Suprapubic skin (tissue), 4 donors: ENCODE data around the gene B3GALT4. TPM values are rescaled to one million over a fixed set of nuclear protein-coding genes. Genes with fewer than 3 reads are reported as not detected.
"Not testable (repeated sequence)": the region's sequence is repeated elsewhere in the genome, so short reads cannot be mapped to it uniquely, and the experiment has no call there.

Source experiments
- DNase-seq, 2 donors: peaks; one replicate each; pipeline ENCODE4 v3.0.0-alpha.2; 2019; ENCODE audit warnings: low spot score in 2 of 2
- H3K27ac ChIP-seq: fragments of 200-600 bp; sonication (generic); one replicate; pipeline ENCODE4 v1.5.1; 2019
- H3K27me3 ChIP-seq: fragments of 200-600 bp; sonication (generic); one replicate; pipeline ENCODE4 v1.5.1; 2019
- H3K36me3 ChIP-seq: fragments of 200-600 bp; sonication (generic); one replicate; pipeline ENCODE4 v1.5.1; 2019
- H3K4me1 ChIP-seq: fragments of 200-600 bp; sonication (generic); one replicate; pipeline ENCODE4 v1.5.1; 2019
- H3K4me3 ChIP-seq: fragments of 200-600 bp; sonication (generic); one replicate; pipeline ENCODE4 v1.5.1; 2019; ENCODE audit warnings: mild to moderate bottlenecking
- H3K9me3 ChIP-seq: fragments of 200-600 bp; sonication (generic); one replicate; pipeline ENCODE4 v1.5.1; 2019
- CTCF ChIP-seq, 2 donors: fragments of 200-600 bp in 1 of 2; fragments of 450-650 bp in 1 of 2; sonication (generic) in 1 of 2; IDR thresholded peaks; one replicate each; pipeline ENCODE4 v1.5.1; 2016 to 2019; ENCODE audit warnings: antibody characterized with exemption in 2 of 2, mild to moderate bottlenecking in 1 of 2, moderate library complexity in 1 of 2
- EP300 ChIP-seq: sonication (generic); formaldehyde crosslinking; IDR thresholded peaks from one replicate; pipeline ENCODE4 v1.6.1; 2017; ENCODE audit warnings: antibody characterized with exemption
- POLR2A ChIP-seq, 2 donors: fragments of 450-650 bp; IDR thresholded peaks; one replicate each; pipeline ENCODE4 v1.6.1; 2017; ENCODE audit warnings: antibody characterized with exemption in 2 of 2, mild to moderate bottlenecking in 2 of 2, moderate library complexity in 2 of 2
- POLR2AphosphoS5 ChIP-seq, 3 donors: sonication (generic); formaldehyde crosslinking; IDR thresholded peaks; one replicate each; pipeline ENCODE4 v1.6.1; 2017; ENCODE audit warnings: antibody characterized with exemption in 3 of 3
- WGBS: methylation state at CpG from one replicate; pipeline ENCODE4 v1.1.5; 2018; 5-methylcytosine and 5-hydroxymethylcytosine counted together
- total RNA-seq, 4 donors: library from RNA; depleted of rRNA; stranded (reverse); fragments of >200 nt; gene quantifications; one replicate each; pipeline ENCODE4 v1.1.0, GENCODE V29; 2016

Gene B3GALT4
- total RNA-seq, 4 donors from 2014 or later = 16.6 to 26.2 (median 18.2) TPM

DNA sequence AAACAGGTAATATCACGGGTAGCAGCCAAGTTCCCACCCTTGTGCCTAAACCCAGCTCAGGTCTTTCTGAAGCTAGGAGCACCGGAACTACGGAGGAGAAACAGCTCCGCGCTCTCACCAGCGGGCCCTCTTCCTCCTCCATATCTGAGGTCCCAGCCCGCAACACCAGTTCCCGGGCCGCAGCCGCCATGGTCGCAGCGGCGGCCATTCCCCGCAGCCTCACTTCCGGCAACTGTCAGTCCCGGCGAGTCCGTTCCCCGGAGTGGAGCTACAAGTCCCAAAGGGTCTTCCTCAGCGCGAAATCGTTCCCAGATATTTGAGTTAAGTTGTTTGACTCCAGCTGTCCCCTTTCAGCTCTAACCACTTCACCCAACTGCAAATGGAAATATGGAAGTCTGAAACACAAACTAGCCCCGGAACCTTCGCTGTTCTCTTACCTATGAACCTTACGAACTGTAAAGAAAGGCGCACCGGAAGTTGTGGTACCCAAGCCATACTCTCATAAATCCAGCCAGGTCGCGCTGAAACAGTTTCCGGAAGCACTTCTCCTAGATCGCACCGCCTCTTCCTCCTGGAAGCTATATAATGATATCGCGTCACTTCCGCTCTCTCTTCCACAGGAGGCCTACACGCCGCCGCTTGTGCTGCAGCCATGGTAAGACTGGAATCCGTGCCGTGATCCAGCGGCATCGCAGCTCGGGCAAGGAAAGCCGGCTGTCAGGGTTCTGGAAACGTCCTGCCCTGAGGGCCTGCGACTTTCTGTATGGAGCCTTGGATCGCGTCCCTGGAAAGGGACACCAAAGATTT lies 5.3 kb upstream of the B3GALT4 start, which contains the start of the genes RPS18 and VPS52:
TSS of gene RPS18 (plus strand) at position 608 of the 807 bp plus-strand sequence. CDS start at position 653, 45 bp downstream.
TSS of gene VPS52 (minus strand) at position 409 of the 807 bp plus-strand sequence. CDS start at position 208, 201 bp downstream.
- Histone ChIP-seq H3K4me1 (peaks cover 58% of the 10 kb centered on the region), H3K27ac (peak within 1 kb of the TSS; percentile 97), H3K9me3 (no peaks in the 10 kb centered on the region), H3K4me3 (peak within 1 kb of the TSS; percentile 85), H3K27me3 (no peaks in the 10 kb centered on the region), H3K36me3 (peaks cover 57% of the 10 kb centered on the region)
- under 1% methylated on average over 27 of the region's 48 CpGs for WGBS
- TF ChIP-seq POLR2AphosphoS5 (IDR thresholded peaks at IDR 0.05) = peak; percentile 97 to 98 (median 98)
- TF ChIP-seq CTCF (IDR thresholded peaks at IDR 0.05) = no peak
- peak; percentile 85 to 93 for TF ChIP-seq POLR2A (IDR thresholded peaks at IDR 0.05)
- TF ChIP-seq EP300 = no peak
- peak; percentile 96 to 98 for DNase-seq

- TF ChIP-seq CTCF (IDR thresholded peaks at IDR 0.05) (no peak), EP300 (no peak), POLR2A (IDR thresholded peaks at IDR 0.05) (no peak), POLR2AphosphoS5 (IDR thresholded peaks at IDR 0.05) (no peak)
- Histone ChIP-seq H3K9me3 (no peaks in the 10 kb centered on the region), H3K4me1 (peaks cover 63% of the 10 kb centered on the region), H3K4me3 (peak overlapping the region; percentile 85), H3K27me3 (no peaks in the 10 kb centered on the region), H3K27ac (peak overlapping the region; percentile 97), H3K36me3 (peaks cover 48% of the 10 kb centered on the region)
- no peak for DNase-seq
- 14% methylated on average over 20 of the region's 22 CpGs for WGBS
Observed at GRCh38 chr6:33272275-33273128, 4.4 kb upstream of the B3GALT4 start.

DNA sequence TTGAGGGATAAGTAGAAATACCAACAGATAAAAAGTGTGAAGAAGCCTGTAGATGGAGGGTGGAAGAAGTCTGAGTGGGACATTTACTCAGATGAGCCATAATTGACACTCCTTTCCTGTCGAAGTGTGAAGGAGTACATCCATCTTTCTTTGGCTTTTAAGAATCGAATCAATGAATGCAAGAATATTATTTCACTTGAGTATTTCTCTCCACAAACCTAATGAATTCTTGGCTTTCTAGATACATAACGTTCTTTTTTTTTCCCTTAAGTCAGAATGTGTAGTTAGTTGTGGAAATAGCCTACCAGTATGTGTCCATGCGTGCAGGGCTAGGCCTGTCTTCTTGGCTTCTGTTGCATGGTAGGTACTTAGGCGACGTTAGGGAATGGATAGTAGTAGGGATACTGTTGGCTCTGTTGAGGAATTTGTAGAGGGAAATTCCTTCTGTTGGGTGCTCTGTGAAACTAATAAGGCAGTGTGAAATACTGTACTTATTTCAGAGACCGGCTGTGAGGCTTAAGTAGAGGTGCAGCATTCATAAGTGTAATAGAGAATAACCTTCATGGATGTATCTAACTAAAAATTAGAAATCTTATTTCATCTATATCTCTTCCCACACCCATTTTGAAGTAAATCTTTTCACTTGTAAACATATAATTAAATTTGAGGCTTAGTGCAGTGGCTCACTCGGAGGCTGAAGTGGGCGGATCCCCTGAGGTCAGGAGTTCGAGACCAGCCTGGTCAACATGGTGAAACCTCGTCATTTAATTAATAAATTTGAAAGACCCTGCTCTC lies 3.6 kb upstream of the B3GALT4 start:
- peak overlapping the region; percentile 97 for H3K27ac ChIP-seq
- peaks cover 72% of the 10 kb centered on the region for H3K4me1 ChIP-seq
- peaks cover 40% of the 10 kb centered on the region for H3K36me3 ChIP-seq
- no peaks in the 10 kb centered on the region for H3K27me3 ChIP-seq
- no peaks in the 10 kb centered on the region for H3K9me3 ChIP-seq
- H3K4me3 ChIP-seq = peak overlapping the region; percentile 85
- no peak for DNase-seq
- TF ChIP-seq POLR2AphosphoS5 (IDR thresholded peaks at IDR 0.05) = no peak
- TF ChIP-seq POLR2A (IDR thresholded peaks at IDR 0.05) = no peak
- TF ChIP-seq CTCF (IDR thresholded peaks at IDR 0.05) = no peak
- no peak for TF ChIP-seq EP300
- WGBS = 56% methylated on average over 11 of the region's 11 CpGs

DNA sequence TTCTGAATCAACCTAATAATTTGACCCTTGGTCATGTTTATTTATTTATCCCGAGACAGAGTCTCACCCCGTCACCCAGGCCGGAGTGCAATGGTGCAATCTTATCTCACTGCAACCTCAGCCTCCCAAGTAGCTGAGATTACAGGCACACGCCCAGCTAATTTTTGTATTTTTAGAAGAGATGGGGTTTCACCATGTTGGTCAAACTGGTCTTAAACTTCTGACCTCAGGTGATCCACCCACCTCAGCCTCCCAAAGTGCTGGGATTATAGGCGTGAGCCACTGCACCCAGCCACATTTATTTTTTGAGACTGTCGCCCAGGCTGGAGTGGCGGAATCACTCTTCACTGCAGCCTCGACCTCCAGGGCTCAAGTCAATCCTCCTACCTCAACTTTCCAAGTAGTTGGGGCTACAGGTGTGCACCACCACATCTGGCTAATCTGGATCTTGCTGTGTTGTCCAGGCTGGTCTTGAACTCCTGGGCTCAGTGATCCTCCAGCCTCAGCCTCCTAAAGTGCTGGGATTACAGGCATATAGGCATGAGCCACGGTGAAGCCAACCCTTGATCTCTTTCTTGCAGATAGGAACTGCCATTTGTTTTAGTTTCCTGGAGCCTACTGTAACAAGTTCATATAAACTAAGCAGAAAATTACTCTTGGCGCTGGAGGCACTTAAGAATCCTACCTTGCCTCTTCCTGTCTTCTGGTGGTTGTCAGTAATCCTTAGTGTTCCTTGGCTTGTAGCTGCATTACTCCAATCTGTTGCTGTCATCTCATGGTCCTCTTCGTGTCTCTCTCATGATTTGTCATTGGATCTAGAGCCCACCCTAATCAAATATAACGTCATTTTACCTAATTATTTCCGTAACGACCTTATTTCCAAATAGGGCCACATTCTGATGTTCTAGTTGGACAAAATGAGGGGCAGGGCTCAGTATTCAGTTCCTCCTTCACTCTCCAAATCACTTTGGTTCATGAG lies 2.7 kb upstream of the B3GALT4 start:
- Histone ChIP-seq H3K4me3 (no peak overlapping the region), H3K4me1 (peaks cover 75% of the 10 kb centered on the region), H3K27me3 (no peaks in the 10 kb centered on the region), H3K9me3 (no peaks in the 10 kb centered on the region), H3K36me3 (peaks cover 37% of the 10 kb centered on the region), H3K27ac (no peak overlapping the region)
- WGBS = 68% methylated on average over 14 of the region's 14 CpGs
- no peak for TF ChIP-seq POLR2A (IDR thresholded peaks at IDR 0.05)
- TF ChIP-seq CTCF (IDR thresholded peaks at IDR 0.05) = no peak
- TF ChIP-seq POLR2AphosphoS5 (IDR thresholded peaks at IDR 0.05) = no peak
- TF ChIP-seq EP300 = no peak
- DNase-seq = no peak

DNA sequence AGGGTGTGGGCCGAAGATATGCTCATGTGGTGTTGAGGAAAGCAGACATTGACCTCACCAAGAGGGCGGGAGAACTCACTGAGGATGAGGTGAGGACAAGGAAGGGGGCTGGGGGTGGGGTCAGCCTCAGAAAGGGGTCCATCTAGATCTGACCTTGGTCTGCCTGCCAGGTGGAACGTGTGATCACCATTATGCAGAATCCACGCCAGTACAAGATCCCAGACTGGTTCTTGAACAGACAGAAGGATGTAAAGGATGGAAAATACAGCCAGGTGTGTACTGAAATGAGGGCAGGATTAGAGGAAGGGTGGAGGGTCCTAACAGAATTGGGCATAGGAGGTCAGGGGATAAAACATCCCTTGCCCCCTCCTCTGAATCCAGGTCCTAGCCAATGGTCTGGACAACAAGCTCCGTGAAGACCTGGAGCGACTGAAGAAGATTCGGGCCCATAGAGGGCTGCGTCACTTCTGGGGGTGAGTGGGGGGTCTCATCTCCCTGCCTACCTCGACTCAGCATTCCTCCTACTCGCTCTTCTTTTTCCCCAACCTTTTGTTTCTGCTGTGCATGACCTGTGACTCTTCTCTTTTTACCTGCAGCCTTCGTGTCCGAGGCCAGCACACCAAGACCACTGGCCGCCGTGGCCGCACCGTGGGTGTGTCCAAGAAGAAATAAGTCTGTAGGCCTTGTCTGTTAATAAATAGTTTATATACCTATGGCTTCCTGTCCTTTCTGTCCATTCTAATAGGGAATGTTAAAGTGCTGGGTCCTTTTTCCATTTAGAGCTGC lies 935 bp upstream of the B3GALT4 start:
- H3K27me3 ChIP-seq, H3K9me3 ChIP-seq: not testable (repeated sequence)
- H3K27ac ChIP-seq = peak overlapping the region; percentile 92
- H3K4me3 ChIP-seq = peak overlapping the region; percentile 83
- peak in 1 of 2 donors; percentile 39 for DNase-seq
- H3K4me1 ChIP-seq = peaks cover 64% of the 10 kb centered on the region
- H3K36me3 ChIP-seq = peaks cover 50% of the 10 kb centered on the region
- 67% methylated on average over 16 of the region's 16 CpGs for WGBS
